Heart right ventricle (tissue), 16 donors: ENCODE data around the gene SEMA3F. TPM values are rescaled to one million over a fixed set of nuclear protein-coding genes. Genes with fewer than 3 reads are reported as not detected.
"Not testable (repeated sequence)": the region's sequence is repeated elsewhere in the genome, so short reads cannot be mapped to it uniquely, and the experiment has no call there.

Experiments
- ATAC-seq, 8 donors: fragments of 200-7000 bp; cut with Tn5 transposase; one replicate each; pipeline ENCODE4 v1.9.1; 2020; ENCODE audit warnings: mild to moderate bottlenecking in 8 of 8, moderate library complexity in 8 of 8, moderate number of reproducible peaks in 1 of 8
- DNase-seq, 2 donors: peaks; one replicate each; pipeline ENCODE4 v3.0.0-alpha.2; 2020
- H3K27ac ChIP-seq, 10 donors: fragments of 200-600 bp; sonication (generic) in 2 of 10; one replicate each; pipeline versions ENCODE4 v1.5.0 to v1.8.0; 2020 to 2022; ENCODE audit warnings: mild to moderate bottlenecking in 3 of 10
- H3K27me3 ChIP-seq, 7 donors: fragments of 200-600 bp; one replicate each; pipeline ENCODE4 v1.8.0; 2021 to 2022; ENCODE audit warnings: mild to moderate bottlenecking in 2 of 7
- H3K36me3 ChIP-seq, 9 donors: fragments of 200-600 bp; sonication (generic) in 1 of 9; one replicate each; pipeline versions ENCODE4 v1.5.0 to v1.8.0; 2020 to 2022; ENCODE audit warnings: mild to moderate bottlenecking in 2 of 9
- H3K4me1 ChIP-seq, 9 donors: fragments of 200-600 bp; sonication (generic) in 1 of 9; one replicate each; pipeline versions ENCODE4 v1.5.0 to v1.8.0; 2020 to 2022; ENCODE audit warnings: mild to moderate bottlenecking in 4 of 9
- H3K4me3 ChIP-seq, 10 donors: fragments of 200-600 bp; sonication (generic) in 2 of 10; one replicate each; pipeline versions ENCODE4 v1.5.0 to v1.8.0; 2020 to 2022; ENCODE audit warnings: mild to moderate bottlenecking in 7 of 10, moderate library complexity in 2 of 10
- H3K9me3 ChIP-seq, 11 donors: fragments of 200-600 bp in 10 of 11; sonication (generic) in 2 of 11; one replicate each; pipeline versions ENCODE4 v1.5.0 to v1.8.0; 2013 to 2022; ENCODE audit warnings: mild to moderate bottlenecking in 2 of 11, control low read depth in 1 of 11, moderate library complexity in 1 of 11
- CTCF ChIP-seq, 9 donors: fragments of 200-600 bp; sonication (generic) in 2 of 9; IDR thresholded peaks; one replicate each; pipeline versions ENCODE4 v1.5.0 to v1.8.0; 2021 to 2022; ENCODE audit warnings: antibody characterized with exemption in 9 of 9, mild to moderate bottlenecking in 5 of 9, moderate library complexity in 1 of 9
- WGBS, 2 donors: extraction: QIAGEN DNeasy Blood & Tissue Kit; methylation state at CpG; one replicate each; pipeline ENCODE4 v1.1.7; 2013; ENCODE audit warnings: inconsistent platforms in 1 of 2; 5-methylcytosine and 5-hydroxymethylcytosine counted together
- intact Hi-C, 10 donors: fragments of 100-400 bp; cut with DNase I; formaldehyde crosslinking; loops; one replicate each; pipeline versions ENCODE4 v1.11.1 to v1.14.2; 2022
- polyA plus RNA-seq, 2 donors: library from polyadenylated mRNA; stranded (reverse); fragments of 200-250 nt; gene quantifications; one replicate each; pipeline ENCODE4 v1.2.3, GENCODE V29; 2013
- total RNA-seq, 10 donors: library from RNA; stranded (reverse); fragmentation: NEBNext Ultra II Directional in 3 of 10; extraction: Animal tissue kit (Norgen Biotek cat#: 25700) in 3 of 10; gene quantifications; one replicate each; pipeline versions ENCODE4 v1.2.1 to v1.2.4, GENCODE V29; 2021 to 2023
- donor health status: Arrhythmogenic right ventricular cardiomyopathy.
- donor health status: ischemic (EF 13 %, LVEDD 7.1; RV severe dilation, severe dysfunction).
- donor health status: healthy with polysubstance abuse.
- donor health status: DM: no; HTN: yes; CAD: no.
- donor health status: DM: no; HTN: no; CAD: no.
- donor health status: ischemic (EF 25% LVEDD 6.9; RV normal size, moderate dysfunction).
- donor health status: ischemic (EF 25% LVEDD 5.7; RV mildly dilated, moderate dysfunction).
- donor health status: healthy.
- donor health status: DM: yes; HTN: yes; CAD: no.
- donor health status: Ischemic cardiomyopathy.
- donor health status: ischemic (EF 35%, LVEDD 5.7; RV mildly dilated, moderate dysfunction).
- donor health status: nonischemic (EF 11% LVEDD 7.7; RV severe dilation, severe dysfunction).
- donor health status: DM: yes; HTN: yes; CAD: no.
- donor health status: PGD.
- donor health status: ischemic (EF 29% LVEDD 5.4; RV normal size, mild dysfunction).
- donor health status: nonischemic (EF 23%, LVEDD 6.1; RV moderate dilation, normal function).

Gene SEMA3F
- total and polyA plus RNA-seq, 12 donors: 5.1 to 37.2 (median 12.3) TPM

GRCh38 chr3:50222169-50222528, 67.0 kb downstream of the SEMA3F start:
- Histone ChIP-seq H3K4me1 (peaks cover 4 to 25% (median 14%) of the 10 kb centered on the region in 9 donors), H3K36me3 (peaks cover 0 to 6% (median 0%) of the 10 kb centered on the region in 9 donors), H3K27ac (no peak overlapping the region), H3K27me3 (no peaks in the 10 kb centered on the region), H3K4me3 (no peak overlapping the region), H3K9me3 (no peaks in the 10 kb centered on the region)
- no peak for DNase-seq
- intact Hi-C loops: no loop called here
- ATAC-seq: no peak
- TF ChIP-seq CTCF (IDR thresholded peaks at IDR 0.05): no peak
- WGBS, 2 donors: 61 to 76% methylated on average over 1 of the region's 1 CpG

DNA sequence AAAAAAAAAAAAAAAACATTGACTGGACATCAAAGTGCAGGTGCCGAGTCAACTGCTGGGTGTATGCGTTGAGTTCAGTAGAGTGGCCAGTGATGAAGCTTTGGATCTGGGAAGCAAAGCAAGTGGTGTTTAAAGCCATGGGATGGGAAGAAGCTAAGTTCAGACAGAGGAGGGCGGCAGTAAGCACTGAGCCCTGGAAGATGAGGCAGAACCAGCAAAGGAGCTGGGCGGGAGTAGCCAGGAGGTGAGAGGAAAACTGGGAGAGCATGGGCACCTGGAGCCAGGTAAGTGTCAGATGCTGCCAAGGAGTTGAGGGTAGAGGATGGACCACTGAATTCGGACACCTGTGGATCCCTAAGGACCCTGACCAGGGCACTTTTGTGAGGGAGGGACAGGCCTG, 69.5 kb downstream of the SEMA3F start:
- no peak for TF ChIP-seq CTCF (IDR thresholded peaks at IDR 0.05)
- no peaks in the 10 kb centered on the region for H3K9me3 ChIP-seq
- no peak overlapping the region for H3K27ac ChIP-seq
- 54 to 68% methylated on average over 5 of the region's 5 CpGs for WGBS, 2 donors
- no peaks in the 10 kb centered on the region for H3K27me3 ChIP-seq
- DNase-seq: no peak
- ATAC-seq: no peak
- peaks cover 8 to 36% (median 28%) of the 10 kb centered on the region in 9 donors for H3K4me1 ChIP-seq
- H3K4me3 ChIP-seq: no peak overlapping the region
- no peaks in the 10 kb centered on the region for H3K36me3 ChIP-seq
- intact Hi-C loops: loop anchor here in 5 of 10 donors (1.0 to 5.0 kb wide), 5 partner anchors 29 to 104 kb away; partner anchors contain the start of gene GNAT1 (in 1 of the 5)

GRCh38 chr3:50226888-50227389, 71.8 kb downstream of the SEMA3F start:
- ATAC-seq: peak; percentile 21 to 46 (median 30)
- intact Hi-C loops: loop anchor here (1.0 to 5.0 kb wide), 10 partner anchors 19 to 98 kb away; partner anchors contain the start of gene GNAT1 (in 1 of the 10)
- Histone ChIP-seq H3K36me3 (no peaks in the 10 kb centered on the region), H3K4me3 (peak overlapping the region in 9 of 10 donors; percentile 61 to 96 (median 76)), H3K27me3 (no peaks in the 10 kb centered on the region), H3K4me1 (peaks cover 8 to 53% (median 22%) of the 10 kb centered on the region in 9 donors), H3K9me3 (no peaks in the 10 kb centered on the region), H3K27ac (peak overlapping the region in 9 of 10 donors; percentile 76 to 89 (median 80))
- DNase-seq: no peak
- TF ChIP-seq CTCF (IDR thresholded peaks at IDR 0.05): no peak
- WGBS, 2 donors: 0 to 1% methylated on average over 35 to 40 of the region's 40 CpGs

- H3K4me1 ChIP-seq: peaks cover 8 to 53% (median 22%) of the 10 kb centered on the region in 9 donors
- TF ChIP-seq CTCF (IDR thresholded peaks at IDR 0.05): peak; percentile 80 to 99 (median 96)
- peak; percentile 88 to 93 (median 92) for ATAC-seq
- 1% methylated on average over 44 to 51 of the region's 51 CpGs for WGBS, 2 donors
- H3K9me3 ChIP-seq: no peaks in the 10 kb centered on the region
- H3K36me3 ChIP-seq: no peaks in the 10 kb centered on the region
- no peaks in the 10 kb centered on the region for H3K27me3 ChIP-seq
- peak overlapping the region; percentile 55 to 96 (median 74) for H3K4me3 ChIP-seq
- DNase-seq: peak; percentile 88 to 93
- intact Hi-C loops: loop anchor here (1.0 to 5.0 kb wide), 9 partner anchors 19 to 97 kb away; partner anchors contain the start of gene GNAT1 (in 1 of the 10)
- H3K27ac ChIP-seq: peak overlapping the region in 9 of 10 donors; percentile 76 to 89 (median 80)
Observed at GRCh38 chr3:50227390-50228183, 72.5 kb downstream of the SEMA3F start.

GRCh38 chr3:50228184-50228763, 73.2 kb downstream of the SEMA3F start:
- H3K36me3 ChIP-seq, H3K9me3 ChIP-seq, H3K27me3 ChIP-seq, ATAC-seq, DNase-seq: not testable (repeated sequence)
- peaks cover 8 to 53% (median 22%) of the 10 kb centered on the region in 9 donors for H3K4me1 ChIP-seq
- 43 to 44% methylated on average over 15 of the region's 15 CpGs for WGBS, 2 donors
- H3K4me3 ChIP-seq: peak overlapping the region; percentile 55 to 96 (median 74)
- intact Hi-C loops: loop anchor here in 3 of 10 donors (2.0 to 5.0 kb wide), 3 partner anchors 36 to 44 kb away; partner anchors contain the start of gene GNAT1 (in 1 of the 3)
- H3K27ac ChIP-seq: peak overlapping the region in 8 of 10 donors; percentile 76 to 89 (median 80)
